IMR-90 (cell line): ENCODE data around the gene AADACL3. TPM values are rescaled to one million over a fixed set of nuclear protein-coding genes. Genes with fewer than 3 reads are reported as not detected.
"Not testable (repeated sequence)": the region's sequence is repeated elsewhere in the genome, so short reads cannot be mapped to it uniquely, and the experiment has no call there.

Experiments used
- ATAC-seq: fragments of 200-7000 bp; cut with Tn5 transposase; 2 replicates; pipeline ENCODE4 v1.9.1; 2020; ENCODE audit warnings: low read depth, mild to moderate bottlenecking, moderate library complexity
- BruUV-seq: library from RNA; stranded (reverse); fragments of 400-500 nt; replicated peaks from 2 replicates; lab custom pipeline; 2021; lab: Mats Ljungman, UMichigan
- CTCF ChIA-PET: fragments of 300-600 bp; formaldehyde crosslinking; extraction: SDS; loops from one replicate; lab custom pipeline; 2021; ENCODE audit warnings: antibody characterized with exemption; lab: Yijun Ruan, JAX
- POLR2A ChIA-PET: fragments of 300-600 bp; sonication (Branson Sonifier 250); formaldehyde crosslinking; loops from one replicate; lab custom pipeline; 2022; ENCODE audit warnings: antibody characterized with exemption; ENCODE audit not compliant: unreplicated experiment; lab: Charles Lee
- DNase-seq: peaks from one replicate; pipeline ENCODE4 v3.0.0; 2013
- H2AFZ ChIP-seq: replicated peaks from 2 replicates; pipeline ENCODE3; 2013; ENCODE audit warnings: low read length, mild to moderate bottlenecking; ENCODE audit not compliant: poor library complexity
- H2AK5ac ChIP-seq: 2 replicates; pipeline ENCODE4 v1.6.1; 2013; ENCODE audit warnings: low read depth, low read length, inconsistent platforms
- H2AK9ac ChIP-seq: replicated peaks from 2 replicates; pipeline ENCODE3; 2013; ENCODE audit warnings: mild to moderate bottlenecking, low read depth, low read length, moderate library complexity; ENCODE audit not compliant: poor library complexity
- H2BK120ac ChIP-seq: 2 replicates; pipeline ENCODE4 v1.6.1; 2013; ENCODE audit warnings: low read depth, low read length, inconsistent platforms
- H2BK15ac ChIP-seq: 3 replicates; pipeline ENCODE4 v1.6.1; 2013; ENCODE audit warnings: low read depth, low read length, inconsistent platforms
- H2BK20ac ChIP-seq: 2 replicates; pipeline ENCODE4 v1.6.1; 2013; ENCODE audit warnings: low read depth, mild to moderate bottlenecking, inconsistent platforms, low read length, moderate library complexity
- H2BK5ac ChIP-seq: 2 replicates; pipeline ENCODE4 v1.6.1; 2013; ENCODE audit warnings: mild to moderate bottlenecking, low read depth, low read length, inconsistent platforms; ENCODE audit not compliant: poor library complexity, severe bottlenecking
- H3K14ac ChIP-seq: replicated peaks from 2 replicates; pipeline ENCODE4 v1.6.1; 2013; ENCODE audit warnings: low read depth, low read length, inconsistent platforms
- H3K18ac ChIP-seq: 2 replicates; pipeline ENCODE4 v1.6.1; 2013; ENCODE audit warnings: low read depth, low read length, control low read depth
- H3K23ac ChIP-seq: 2 replicates; pipeline ENCODE4 v1.6.1; 2013; ENCODE audit warnings: low read depth, low read length, inconsistent platforms
- H3K27ac ChIP-seq: 2 replicates; pipeline ENCODE4 v1.5.1; 2013; ENCODE audit warnings: mild to moderate bottlenecking, control low read depth, low read length; ENCODE audit not compliant: insufficient read depth
- H3K27me3 ChIP-seq: 2 replicates; pipeline ENCODE4 v1.6.1; 2013; ENCODE audit warnings: low read length; ENCODE audit not compliant: control insufficient read depth, insufficient read depth
- H3K36me3 ChIP-seq: 2 replicates; pipeline ENCODE4 v1.6.1; 2013; ENCODE audit warnings: low read length, mixed read lengths; ENCODE audit not compliant: control insufficient read depth, insufficient read depth
- H3K4ac ChIP-seq: 2 replicates; pipeline ENCODE4 v1.6.1; 2013; ENCODE audit warnings: low read depth, low read length, inconsistent platforms
- H3K4me1 ChIP-seq: 2 replicates; pipeline ENCODE4 v1.6.1; 2013; ENCODE audit warnings: low read length, mixed read lengths; ENCODE audit not compliant: control insufficient read depth, insufficient read depth
- H3K4me2 ChIP-seq: 2 replicates; pipeline ENCODE4 v1.6.1; 2013; ENCODE audit warnings: low read depth, mild to moderate bottlenecking, control low read depth, low read length, moderate library complexity
- H3K4me3 ChIP-seq: 2 replicates; pipeline ENCODE4 v1.5.1; 2013; ENCODE audit warnings: low read depth, mild to moderate bottlenecking, control low read depth, low read length, moderate library complexity; ENCODE audit not compliant: insufficient read depth
- H3K56ac ChIP-seq: 2 replicates; pipeline ENCODE4 v1.6.1; 2013; ENCODE audit warnings: low read length, inconsistent platforms; ENCODE audit not compliant: insufficient read depth; ENCODE audit errors: extremely low read depth
- H3K79me1 ChIP-seq, 2 experiments: 2 replicates each; pipeline ENCODE4 v1.6.1; 2013; ENCODE audit warnings: low read length in 2 of 2, inconsistent platforms in 1 of 2, low read depth in 1 of 2
- H3K9ac ChIP-seq: 2 replicates; pipeline ENCODE4 v1.6.1; 2013; ENCODE audit warnings: low read depth, low read length, control low read depth
- H3K9me1 ChIP-seq: 2 replicates; pipeline ENCODE4 v1.6.1; 2013; ENCODE audit warnings: low read length, inconsistent platforms; ENCODE audit not compliant: insufficient read depth
- H3K9me3 ChIP-seq: 2 replicates; pipeline ENCODE4 v1.6.1; 2013; ENCODE audit warnings: low read length; ENCODE audit not compliant: control insufficient read depth, insufficient read depth
- H4K20me1 ChIP-seq: 2 replicates; pipeline ENCODE4 v1.6.1; 2013; ENCODE audit warnings: low read length, inconsistent platforms; ENCODE audit not compliant: insufficient read depth
- H4K5ac ChIP-seq: 2 replicates; pipeline ENCODE4 v1.6.1; 2013; ENCODE audit warnings: mild to moderate bottlenecking, low read depth, low read length, control low read depth
- H4K8ac ChIP-seq, 2 experiments: 2 replicates each; pipeline ENCODE4 v1.6.1; 2013; ENCODE audit warnings: low read depth in 2 of 2, low read length in 2 of 2, control low read depth in 1 of 2, inconsistent platforms in 1 of 2
- H4K91ac ChIP-seq: 2 replicates; pipeline ENCODE4 v1.6.1; 2013; ENCODE audit warnings: low read depth, low read length, inconsistent platforms; ENCODE audit not compliant: insufficient read depth
- MAZ ChIP-seq: IDR thresholded peaks from 2 replicates; pipeline ENCODE4 v1.6.1; 2012; ENCODE audit warnings: low read depth, mild to moderate bottlenecking, low read length, improper control_type of control experiment, moderate library complexity, borderline replicate concordance
- WGBS, 2 experiments: methylation state at CpG; one replicate each; pipeline versions ENCODE4 v1.1.5 to v1.1.7; 2013; ENCODE audit warnings: missing lambda C conversion rate in 2 of 2; ENCODE audit not compliant: insufficient read length in 1 of 2; ENCODE audit errors: extremely low coverage in 2 of 2; 5-methylcytosine and 5-hydroxymethylcytosine counted together
- dilution Hi-C: fragments of 300-500 bp; cut with HindIII; formaldehyde crosslinking; loops from one replicate; pipeline ENCODE4 v1.14.3; 2018; ENCODE audit warnings: low sequenced_read_pairs; ENCODE audit not compliant: unreplicated experiment
- in situ Hi-C: fragments of 300-500 bp; cut with MboI; formaldehyde crosslinking; loops from 3 replicates; pipeline ENCODE4 v1.14.3; 2019; ENCODE audit warnings: low sequenced_read_pairs, inconsistent platforms, mixed read lengths
- intact Hi-C: fragments of 100-400 bp; cut with micrococcal nuclease; formaldehyde crosslinking; loops from 2 replicates; pipeline ENCODE4 v1.10.0; 2022
- polyA plus RNA-seq, 3 experiments: library from polyadenylated mRNA; depleted of rRNA; stranded (reverse); fragments of >200 nt; gene quantifications; 2 replicates each; pipeline ENCODE4 v1.2.3, GENCODE V29; 2012; ENCODE audit warnings: low replicate concordance in 1 of 3
- total RNA-seq: library from RNA; depleted of rRNA; stranded (reverse); fragments of >200 nt; gene quantifications from 2 replicates; pipeline ENCODE4 v1.2.3, GENCODE V29; 2012
- TF ChIP-seq, protein P1 (sequence below): fragments of 150-350 bp; IDR thresholded peaks from 2 replicates; pipeline ENCODE4 v1.6.1; 2016; ENCODE audit warnings: low read depth, mild to moderate bottlenecking, low read length, moderate library complexity, borderline replicate concordance

AADACL3 gene
- total and polyA plus RNA-seq, 2 of the 4 experiments (the other 2 are of a cell fraction): not detected

DNA sequence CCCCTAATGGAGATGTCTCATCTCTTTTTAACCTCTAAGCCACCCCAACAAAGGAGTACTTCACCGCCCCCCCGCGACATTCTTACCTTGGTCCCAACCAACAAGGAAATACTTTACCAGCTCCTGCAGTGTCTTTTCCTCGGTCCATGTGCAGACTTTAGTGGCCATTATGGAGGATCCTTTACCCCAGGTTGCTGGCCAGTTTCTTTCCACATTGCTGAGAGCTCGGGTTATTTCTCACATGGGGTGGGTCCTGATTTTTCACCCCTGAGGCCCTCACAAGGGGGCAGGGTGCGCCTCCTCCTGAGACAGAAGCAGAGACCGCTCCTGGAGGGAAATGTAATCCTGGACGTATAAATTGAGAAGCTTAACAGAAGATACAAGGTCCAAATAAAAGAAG is 3.0 kb upstream of the AADACL3 start:
- Histone ChIP-seq H2BK120ac (no peak overlapping the region), H3K27me3 (no peaks in the 10 kb centered on the region), H2BK15ac (no peak overlapping the region), H4K20me1 (no peaks in the 10 kb centered on the region), H3K18ac (no peak overlapping the region), H4K8ac (no peak overlapping the region), H3K36me3 (no peaks in the 10 kb centered on the region), H2AFZ (no peak overlapping the region), H2BK5ac (no peak overlapping the region), H3K9me3 (no peaks in the 10 kb centered on the region), H2AK9ac (no peak overlapping the region), H3K9me1 (no peaks in the 10 kb centered on the region), H3K4me1 (no peaks in the 10 kb centered on the region), H4K5ac (no peak overlapping the region), H3K27ac (no peak overlapping the region), H3K14ac (no peak overlapping the region), H2BK20ac (no peak overlapping the region), H2AK5ac (no peak overlapping the region), H3K4me2 (no peak overlapping the region), H3K79me1 (no peaks in the 10 kb centered on the region), H3K9ac (no peak overlapping the region), H3K23ac (no peak overlapping the region), H3K4me3 (no peak overlapping the region), H4K91ac (no peak overlapping the region), H3K56ac (no peak overlapping the region), H3K4ac (no peak overlapping the region)
- intact Hi-C loops (no loop called here), in situ Hi-C loops (no loop called here), dilution Hi-C loops (no loop called here)
- no peak for TF ChIP-seq MAZ
- TF ChIP-seq, protein P1, sequence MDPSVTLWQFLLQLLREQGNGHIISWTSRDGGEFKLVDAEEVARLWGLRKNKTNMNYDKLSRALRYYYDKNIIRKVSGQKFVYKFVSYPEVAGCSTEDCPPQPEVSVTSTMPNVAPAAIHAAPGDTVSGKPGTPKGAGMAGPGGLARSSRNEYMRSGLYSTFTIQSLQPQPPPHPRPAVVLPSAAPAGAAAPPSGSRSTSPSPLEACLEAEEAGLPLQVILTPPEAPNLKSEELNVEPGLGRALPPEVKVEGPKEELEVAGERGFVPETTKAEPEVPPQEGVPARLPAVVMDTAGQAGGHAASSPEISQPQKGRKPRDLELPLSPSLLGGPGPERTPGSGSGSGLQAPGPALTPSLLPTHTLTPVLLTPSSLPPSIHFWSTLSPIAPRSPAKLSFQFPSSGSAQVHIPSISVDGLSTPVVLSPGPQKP: no peak
- ChIA-PET POLR2A (no interaction called here), CTCF (no interaction called here)
- ATAC-seq: no peak
- no peak for DNase-seq
- BruUV-seq: no TSS peak
- WGBS, 2 experiments: no CpG with 5 or more reads among the region's 8 CpGs

GRCh38 chr1:12713651-12714050 is 2.3 kb upstream of the AADACL3 start:
- POLR2A ChIA-PET, H2AFZ ChIP-seq, H4K91ac ChIP-seq, BruUV-seq, H2AK5ac ChIP-seq, H3K4me1 ChIP-seq, CTCF ChIA-PET, H3K4me2 ChIP-seq, ATAC-seq, H3K4me3 ChIP-seq, H3K27ac ChIP-seq, H3K27me3 ChIP-seq, in situ Hi-C loops, intact Hi-C loops, H2BK120ac ChIP-seq, H2BK20ac ChIP-seq, H3K9me3 ChIP-seq, H3K9me1 ChIP-seq, H3K14ac ChIP-seq, H4K8ac ChIP-seq, H2AK9ac ChIP-seq, H3K79me1 ChIP-seq, H4K5ac ChIP-seq, H4K20me1 ChIP-seq, H3K56ac ChIP-seq, H3K9ac ChIP-seq, H3K18ac ChIP-seq, H2BK15ac ChIP-seq, DNase-seq, H2BK5ac ChIP-seq, dilution Hi-C loops, H3K4ac ChIP-seq, H3K36me3 ChIP-seq, H3K23ac ChIP-seq: not testable (repeated sequence)
- 71 to 100% methylated on average over 1 to 3 of the region's 5 CpGs for WGBS, 2 experiments
